Measurements from ENCODE around the gene SNX5. TPM values are rescaled to one million over a fixed set of nuclear protein-coding genes. Genes with fewer than 3 reads are reported as not detected.

Gene SNX5
- total and polyA plus RNA-seq, 2 of the 13 experiments (the other 11 are each of a cell fraction or from before 2014, with no cell fraction given) = 664 to 1,040 TPM

DNA sequence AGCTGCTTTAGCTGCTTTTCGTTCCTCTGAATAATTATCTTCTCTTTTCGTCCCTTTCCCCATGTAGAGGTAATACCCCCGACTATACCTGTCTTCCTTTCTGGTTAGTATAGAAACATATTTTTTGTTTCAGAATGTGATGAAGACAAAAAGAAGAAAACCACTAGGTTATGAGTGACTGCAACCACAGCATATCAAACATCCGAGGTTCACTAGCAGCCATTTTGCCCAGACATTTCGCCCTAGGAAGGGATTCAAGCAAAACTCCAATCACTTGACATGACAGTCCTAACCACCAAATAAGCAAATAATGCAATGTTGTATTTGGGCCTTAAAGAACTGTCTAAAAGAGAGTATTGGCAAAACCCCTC lies 9.4 kb downstream of the SNX5 start:
- FAIRE-seq = no peak
- DNase-seq (ENCODE audit: low spot score) = no peak
- in situ Hi-C loops (cut with HindIII; ENCODE audit: extremely low pct_ligation_motif_present, low pct_unique_long_range_greater_than_20kb) = no loop called here
- intact Hi-C loops (cut with micrococcal nuclease; ENCODE audit: unreplicated experiment) = loop anchor here (1.0 to 2.0 kb wide), 2 partner anchors 9 to 38 kb away; partner anchors contain the start of gene SNX5
- peaks cover 98% of the 10 kb centered on the region for H4K20me1 ChIP-seq (ENCODE audit: insufficient read depth, low read length)
- no peaks in the 10 kb centered on the region for H3K9me3 ChIP-seq (ENCODE audit: low read length)
- peaks cover 21 to 36% of the 10 kb centered on the region in 2 experiments for H3K36me3 ChIP-seq (replicated peaks in 1 of 2; ENCODE audit: control insufficient read depth in 1 of 2, insufficient read depth in 2 of 2, low read length in 2 of 2)
- peak overlapping the region; percentile 95 for H3K4me2 ChIP-seq (ENCODE audit: low read depth, low read length)
- 29% methylated on average over 5 of the region's 5 CpGs for WGBS (ENCODE audit: low lambda C conversion rate)
- POLR2A ChIA-PET = interaction anchor here (1.0 to 8.2 kb wide), 7 partner anchors 9 to 329 kb away, joined by 3 to 114 read pairs (median 4); partner anchors contain the start of genes MGME1, RRBP1, SNX5 and ZNF133
- H3K27me3 ChIP-seq (ENCODE audit: control insufficient read depth in 1 of 2, insufficient read depth in 2 of 2, low read length in 2 of 2) = no peaks in the 10 kb centered on the region
- peak; percentile 0; the same call in 2 of the 3 replicates for ATAC-seq
- H3K27ac ChIP-seq (ENCODE audit: extremely low read length, insufficient read depth, low read length) = peak overlapping the region; percentile 97
- CTCF ChIA-PET (ENCODE audit: low intra/inter-chr PET ratio, low total read pairs) = no interaction called here
- BruUV-seq (replicated peaks) = TSS peak; percentile 0
- peak overlapping the region; percentile 42 for H3K9ac ChIP-seq (ENCODE audit: insufficient read depth, low read depth, low read length)
- peak overlapping the region; percentile 11 to 58 (median 18); a peak in 5 of 6 replicates for H3K4me3 ChIP-seq (replicated peaks in 1 of 3; ENCODE audit: insufficient read depth in 1 of 3, low read depth in 2 of 3, low read length in 3 of 3)
- H3K4me1 ChIP-seq (ENCODE audit: insufficient read depth, low read length) = peaks cover 100% of the 10 kb centered on the region
- H3K79me2 ChIP-seq (ENCODE audit: insufficient read depth, low read length) = peaks cover 99% of the 10 kb centered on the region
- no peak overlapping the region for H2AFZ ChIP-seq (ENCODE audit: low read length)
- peak; percentile 16; the same call in 1 of the 2 replicates for TF ChIP-seq ZNF501 (CRISPR knock-in tag; IDR thresholded peaks at IDR 0.05)
- 0 out of 2 replicates have a peak, but pooled peaks have one; percentile 37 for TF ChIP-seq MTF2 (CRISPR knock-in tag; IDR thresholded peaks at IDR 0.05; ENCODE audit: borderline replicate concordance)
- 0 out of 2 replicates have a peak, but pooled peaks have one; percentile 13 for TF ChIP-seq ZNF766 (CRISPR knock-in tag; IDR thresholded peaks at IDR 0.05; ENCODE audit: borderline replicate concordance)
- no peak for TF ChIP-seq ZNF605 (CRISPR knock-in tag; IDR thresholded peaks at IDR 0.05)
- TF ChIP-seq, protein P1, sequence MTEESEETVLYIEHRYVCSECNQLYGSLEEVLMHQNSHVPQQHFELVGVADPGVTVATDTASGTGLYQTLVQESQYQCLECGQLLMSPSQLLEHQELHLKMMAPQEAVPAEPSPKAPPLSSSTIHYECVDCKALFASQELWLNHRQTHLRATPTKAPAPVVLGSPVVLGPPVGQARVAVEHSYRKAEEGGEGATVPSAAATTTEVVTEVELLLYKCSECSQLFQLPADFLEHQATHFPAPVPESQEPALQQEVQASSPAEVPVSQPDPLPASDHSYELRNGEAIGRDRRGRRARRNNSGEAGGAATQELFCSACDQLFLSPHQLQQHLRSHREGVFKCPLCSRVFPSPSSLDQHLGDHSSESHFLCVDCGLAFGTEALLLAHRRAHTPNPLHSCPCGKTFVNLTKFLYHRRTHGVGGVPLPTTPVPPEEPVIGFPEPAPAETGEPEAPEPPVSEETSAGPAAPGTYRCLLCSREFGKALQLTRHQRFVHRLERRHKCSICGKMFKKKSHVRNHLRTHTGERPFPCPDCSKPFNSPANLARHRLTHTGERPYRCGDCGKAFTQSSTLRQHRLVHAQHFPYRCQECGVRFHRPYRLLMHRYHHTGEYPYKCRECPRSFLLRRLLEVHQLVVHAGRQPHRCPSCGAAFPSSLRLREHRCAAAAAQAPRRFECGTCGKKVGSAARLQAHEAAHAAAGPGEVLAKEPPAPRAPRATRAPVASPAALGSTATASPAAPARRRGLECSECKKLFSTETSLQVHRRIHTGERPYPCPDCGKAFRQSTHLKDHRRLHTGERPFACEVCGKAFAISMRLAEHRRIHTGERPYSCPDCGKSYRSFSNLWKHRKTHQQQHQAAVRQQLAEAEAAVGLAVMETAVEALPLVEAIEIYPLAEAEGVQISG (CRISPR knock-in tag; IDR thresholded peaks at IDR 0.05) = no peak
- no peak for TF ChIP-seq ESRRA (CRISPR knock-in tag; IDR thresholded peaks at IDR 0.05; ENCODE audit: low read depth)
- no peak for TF ChIP-seq RARA (CRISPR knock-in tag; IDR thresholded peaks at IDR 0.05)
- no peak for TF ChIP-seq ZFP37 (CRISPR knock-in tag; IDR thresholded peaks at IDR 0.05; ENCODE audit: borderline replicate concordance)
- 0 out of 2 replicates have a peak, but pooled peaks have one; percentile 27 for TF ChIP-seq ZNF256 (CRISPR knock-in tag; conservative IDR thresholded peaks at IDR 0.05)
- 0 out of 2 replicates have a peak, but pooled peaks have one; percentile 49 for TF ChIP-seq SNAI1 (CRISPR knock-in tag; IDR thresholded peaks at IDR 0.05; ENCODE audit: borderline replicate concordance)
- TF ChIP-seq PRPF4 (IDR thresholded peaks at IDR 0.05; ENCODE audit: low read depth, low read length, poor library complexity, severe bottlenecking) = no peak
- peak; percentile 21; the same call in 1 of the 2 replicates for TF ChIP-seq ZNF777 (CRISPR knock-in tag; IDR thresholded peaks at IDR 0.05)
- TF ChIP-seq MAFG (CRISPR knock-in tag; IDR thresholded peaks at IDR 0.05) = 0 out of 2 replicates have a peak, but pooled peaks have one; percentile 12
- 0 out of 2 replicates have a peak, but pooled peaks have one; percentile 25 for TF ChIP-seq TCF7 (IDR thresholded peaks at IDR 0.05; ENCODE audit: low read depth)
- 0 out of 2 replicates have a peak, but pooled peaks have one; percentile 40 for TF ChIP-seq ELF4 (CRISPR knock-in tag; IDR thresholded peaks at IDR 0.05; ENCODE audit: borderline replicate concordance)
- TF ChIP-seq XRCC5 (optimal IDR thresholded peaks at IDR 0.05; ENCODE audit: low read length) = no peak
- TF ChIP-seq YEATS2 (CRISPR knock-in tag; IDR thresholded peaks at IDR 0.05; ENCODE audit: borderline replicate concordance) = no peak
- TF ChIP-seq NCOA1 (CRISPR knock-in tag; IDR thresholded peaks at IDR 0.05) = 0 out of 2 replicates have a peak, but pooled peaks have one; percentile 30
- TF ChIP-seq ZNF234 (CRISPR knock-in tag; conservative IDR thresholded peaks at IDR 0.05) = peak; percentile 77; the same call in 1 of the 2 replicates
- no peak for TF ChIP-seq NFE2 (CRISPR knock-in tag; IDR thresholded peaks at IDR 0.05)
- TF ChIP-seq, protein P2, sequence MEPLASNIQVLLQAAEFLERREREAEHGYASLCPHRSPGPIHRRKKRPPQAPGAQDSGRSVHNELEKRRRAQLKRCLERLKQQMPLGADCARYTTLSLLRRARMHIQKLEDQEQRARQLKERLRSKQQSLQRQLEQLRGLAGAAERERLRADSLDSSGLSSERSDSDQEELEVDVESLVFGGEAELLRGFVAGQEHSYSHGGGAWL (CRISPR knock-in tag; IDR thresholded peaks at IDR 0.05) = no peak
- peak; percentile 16; the same call in 1 of the 2 replicates for TF ChIP-seq SATB2 (CRISPR knock-in tag; IDR thresholded peaks at IDR 0.05)
- TF ChIP-seq TBL1XR1 (IDR thresholded peaks at IDR 0.05; ENCODE audit: borderline replicate concordance, low read length, partially characterized antibody) = no peak
